ENCODE measurements around the gene FSTL3. TPM values are rescaled to one million over a fixed set of nuclear protein-coding genes. Genes with fewer than 3 reads are reported as not detected.

FSTL3 gene
- total and polyA plus RNA-seq, 2 of the 13 experiments (the other 11 are each of a cell fraction or from before 2014, with no cell fraction given): 13.5 to 15.6 TPM

DNA sequence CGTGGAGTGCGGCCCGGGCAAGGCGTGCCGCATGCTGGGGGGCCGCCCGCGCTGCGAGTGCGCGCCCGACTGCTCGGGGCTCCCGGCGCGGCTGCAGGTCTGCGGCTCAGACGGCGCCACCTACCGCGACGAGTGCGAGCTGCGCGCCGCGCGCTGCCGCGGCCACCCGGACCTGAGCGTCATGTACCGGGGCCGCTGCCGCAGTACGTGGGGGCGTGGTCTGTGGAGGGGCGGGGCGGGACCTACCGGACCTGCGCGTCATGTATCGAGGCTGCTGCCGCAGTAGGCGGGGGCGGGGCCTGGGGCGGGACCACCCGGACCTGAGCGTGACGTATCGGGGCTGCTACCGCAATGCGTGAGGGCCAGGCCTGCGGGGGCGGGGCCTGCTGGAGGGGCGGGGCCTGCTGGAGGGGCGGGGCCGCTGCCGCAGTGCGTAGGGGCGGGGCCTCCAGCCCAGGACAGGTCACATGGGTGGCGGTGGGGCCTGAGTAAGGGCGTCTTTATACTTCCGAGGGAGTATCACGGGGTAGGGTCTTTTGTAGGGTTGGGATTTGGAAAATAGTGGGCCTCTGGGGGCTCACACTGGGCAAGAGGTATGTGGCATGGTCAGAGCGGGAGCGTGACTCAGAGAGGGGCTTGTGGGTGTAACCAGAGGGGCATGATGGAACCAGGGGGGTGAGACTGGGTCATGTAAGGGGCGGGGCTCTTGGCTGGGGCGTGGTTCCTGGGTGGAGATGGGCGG lies 4.3 kb downstream of the FSTL3 start (continued):
- TF ChIP-seq BRD4 (CRISPR knock-in tag; IDR thresholded peaks at IDR 0.05) (no peak), KAT7 (CRISPR knock-in tag; IDR thresholded peaks at IDR 0.05; ENCODE audit: borderline replicate concordance) (peak; percentile 56; the same call in 1 of the 2 replicates), SOX6 (IDR thresholded peaks at IDR 0.05) (no peak), SOX6 (CRISPR knock-in tag; IDR thresholded peaks at IDR 0.05) (peak; percentile 9; the same call in 1 of the 2 replicates), TEAD3 (CRISPR knock-in tag; optimal IDR thresholded peaks at IDR 0.05; ENCODE audit: borderline replicate concordance) (peak; percentile 15), MXI1 (IDR thresholded peaks at IDR 0.05; ENCODE audit: borderline replicate concordance, low read depth, low read length) (peak; percentile 42; the same call in 1 of the 3 replicates), RFX5 (IDR thresholded peaks at IDR 0.05; ENCODE audit: low read depth, low read length) (peak; percentile 23; the same call in 1 of the 2 replicates), POLR2A (IDR thresholded peaks at IDR 0.05; ENCODE audit: insufficient read depth in 1 of 2, low read depth in 2 of 2, low read length in 2 of 2) (peak; percentile 58 to 83), HINFP (CRISPR knock-in tag; IDR thresholded peaks at IDR 0.05; ENCODE audit: low read depth) (0 out of 2 replicates have a peak, but pooled peaks have one; percentile 66), ZNF143 (CRISPR knock-in tag; IDR thresholded peaks at IDR 0.05) (peak; percentile 56; the same call in 1 of the 2 replicates), FOXK1 (CRISPR knock-in tag; IDR thresholded peaks at IDR 0.05; ENCODE audit: borderline replicate concordance, low read depth) (no peak), ZNF546 (CRISPR knock-in tag; conservative IDR thresholded peaks at IDR 0.05) (0 out of 2 replicates have a peak, but pooled peaks have one; percentile 57), HNF1B (CRISPR knock-in tag; IDR thresholded peaks at IDR 0.05) (peak; percentile 42; the same call in 1 of the 2 replicates), RARA (CRISPR knock-in tag; IDR thresholded peaks at IDR 0.05) (0 out of 2 replicates have a peak, but pooled peaks have one; percentile 5)
- TF ChIP-seq, protein P1, sequence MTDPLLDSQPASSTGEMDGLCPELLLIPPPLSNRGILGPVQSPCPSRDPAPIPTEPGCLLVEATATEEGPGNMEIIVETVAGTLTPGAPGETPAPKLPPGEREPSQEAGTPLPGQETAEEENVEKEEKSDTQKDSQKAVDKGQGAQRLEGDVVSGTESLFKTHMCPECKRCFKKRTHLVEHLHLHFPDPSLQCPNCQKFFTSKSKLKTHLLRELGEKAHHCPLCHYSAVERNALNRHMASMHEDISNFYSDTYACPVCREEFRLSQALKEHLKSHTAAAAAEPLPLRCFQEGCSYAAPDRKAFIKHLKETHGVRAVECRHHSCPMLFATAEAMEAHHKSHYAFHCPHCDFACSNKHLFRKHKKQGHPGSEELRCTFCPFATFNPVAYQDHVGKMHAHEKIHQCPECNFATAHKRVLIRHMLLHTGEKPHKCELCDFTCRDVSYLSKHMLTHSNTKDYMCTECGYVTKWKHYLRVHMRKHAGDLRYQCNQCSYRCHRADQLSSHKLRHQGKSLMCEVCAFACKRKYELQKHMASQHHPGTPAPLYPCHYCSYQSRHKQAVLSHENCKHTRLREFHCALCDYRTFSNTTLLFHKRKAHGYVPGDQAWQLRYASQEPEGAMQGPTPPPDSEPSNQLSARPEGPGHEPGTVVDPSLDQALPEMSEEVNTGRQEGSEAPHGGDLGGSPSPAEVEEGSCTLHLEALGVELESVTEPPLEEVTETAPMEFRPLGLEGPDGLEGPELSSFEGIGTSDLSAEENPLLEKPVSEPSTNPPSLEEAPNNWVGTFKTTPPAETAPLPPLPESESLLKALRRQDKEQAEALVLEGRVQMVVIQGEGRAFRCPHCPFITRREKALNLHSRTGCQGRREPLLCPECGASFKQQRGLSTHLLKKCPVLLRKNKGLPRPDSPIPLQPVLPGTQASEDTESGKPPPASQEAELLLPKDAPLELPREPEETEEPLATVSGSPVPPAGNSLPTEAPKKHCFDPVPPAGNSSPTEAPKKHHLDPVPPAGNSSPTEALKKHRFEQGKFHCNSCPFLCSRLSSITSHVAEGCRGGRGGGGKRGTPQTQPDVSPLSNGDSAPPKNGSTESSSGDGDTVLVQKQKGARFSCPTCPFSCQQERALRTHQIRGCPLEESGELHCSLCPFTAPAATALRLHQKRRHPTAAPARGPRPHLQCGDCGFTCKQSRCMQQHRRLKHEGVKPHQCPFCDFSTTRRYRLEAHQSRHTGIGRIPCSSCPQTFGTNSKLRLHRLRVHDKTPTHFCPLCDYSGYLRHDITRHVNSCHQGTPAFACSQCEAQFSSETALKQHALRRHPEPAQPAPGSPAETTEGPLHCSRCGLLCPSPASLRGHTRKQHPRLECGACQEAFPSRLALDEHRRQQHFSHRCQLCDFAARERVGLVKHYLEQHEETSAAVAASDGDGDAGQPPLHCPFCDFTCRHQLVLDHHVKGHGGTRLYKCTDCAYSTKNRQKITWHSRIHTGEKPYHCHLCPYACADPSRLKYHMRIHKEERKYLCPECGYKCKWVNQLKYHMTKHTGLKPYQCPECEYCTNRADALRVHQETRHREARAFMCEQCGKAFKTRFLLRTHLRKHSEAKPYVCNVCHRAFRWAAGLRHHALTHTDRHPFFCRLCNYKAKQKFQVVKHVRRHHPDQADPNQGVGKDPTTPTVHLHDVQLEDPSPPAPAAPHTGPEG (CRISPR knock-in tag; IDR thresholded peaks at IDR 0.05): no peak
- TF ChIP-seq, protein P2, sequence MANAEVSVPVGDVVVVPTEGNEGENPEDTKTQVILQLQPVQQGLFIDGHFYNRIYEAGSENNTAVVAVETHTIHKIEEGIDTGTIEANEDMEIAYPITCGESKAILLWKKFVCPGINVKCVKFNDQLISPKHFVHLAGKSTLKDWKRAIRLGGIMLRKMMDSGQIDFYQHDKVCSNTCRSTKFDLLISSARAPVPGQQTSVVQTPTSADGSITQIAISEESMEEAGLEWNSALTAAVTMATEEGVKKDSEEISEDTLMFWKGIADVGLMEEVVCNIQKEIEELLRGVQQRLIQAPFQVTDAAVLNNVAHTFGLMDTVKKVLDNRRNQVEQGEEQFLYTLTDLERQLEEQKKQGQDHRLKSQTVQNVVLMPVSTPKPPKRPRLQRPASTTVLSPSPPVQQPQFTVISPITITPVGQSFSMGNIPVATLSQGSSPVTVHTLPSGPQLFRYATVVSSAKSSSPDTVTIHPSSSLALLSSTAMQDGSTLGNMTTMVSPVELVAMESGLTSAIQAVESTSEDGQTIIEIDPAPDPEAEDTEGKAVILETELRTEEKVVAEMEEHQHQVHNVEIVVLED (CRISPR knock-in tag; IDR thresholded peaks at IDR 0.05; ENCODE audit: borderline replicate concordance): peak; percentile 82
- TF ChIP-seq, protein P3, sequence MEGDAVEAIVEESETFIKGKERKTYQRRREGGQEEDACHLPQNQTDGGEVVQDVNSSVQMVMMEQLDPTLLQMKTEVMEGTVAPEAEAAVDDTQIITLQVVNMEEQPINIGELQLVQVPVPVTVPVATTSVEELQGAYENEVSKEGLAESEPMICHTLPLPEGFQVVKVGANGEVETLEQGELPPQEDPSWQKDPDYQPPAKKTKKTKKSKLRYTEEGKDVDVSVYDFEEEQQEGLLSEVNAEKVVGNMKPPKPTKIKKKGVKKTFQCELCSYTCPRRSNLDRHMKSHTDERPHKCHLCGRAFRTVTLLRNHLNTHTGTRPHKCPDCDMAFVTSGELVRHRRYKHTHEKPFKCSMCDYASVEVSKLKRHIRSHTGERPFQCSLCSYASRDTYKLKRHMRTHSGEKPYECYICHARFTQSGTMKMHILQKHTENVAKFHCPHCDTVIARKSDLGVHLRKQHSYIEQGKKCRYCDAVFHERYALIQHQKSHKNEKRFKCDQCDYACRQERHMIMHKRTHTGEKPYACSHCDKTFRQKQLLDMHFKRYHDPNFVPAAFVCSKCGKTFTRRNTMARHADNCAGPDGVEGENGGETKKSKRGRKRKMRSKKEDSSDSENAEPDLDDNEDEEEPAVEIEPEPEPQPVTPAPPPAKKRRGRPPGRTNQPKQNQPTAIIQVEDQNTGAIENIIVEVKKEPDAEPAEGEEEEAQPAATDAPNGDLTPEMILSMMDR (CRISPR knock-in tag; IDR thresholded peaks at IDR 0.05): peak; percentile 75

Measured in HepG2 (cell line).